Hepatocyte (in vitro differentiated cells): ENCODE results near the gene GPD2. TPM values are rescaled to one million over a fixed set of nuclear protein-coding genes. Genes with fewer than 3 reads are reported as not detected.

Experiments used
- DNase-seq: peaks from one replicate; pipeline ENCODE4 v3.0.0-alpha.2; 2016; ENCODE audit warnings: low spot score
- H2AFZ ChIP-seq: fragments of 200-600 bp; sonication (generic); 2 replicates; pipeline ENCODE4 v1.6.0; 2016; ENCODE audit warnings: antibody characterized with exemption, mild to moderate bottlenecking
- H3K27ac ChIP-seq: fragments of 200-600 bp; sonication (generic); 2 replicates; pipeline ENCODE4 v1.5.1; 2016; ENCODE audit warnings: mild to moderate bottlenecking
- H3K27me3 ChIP-seq: fragments of 200-600 bp; sonication (generic); 2 replicates; pipeline ENCODE4 v1.6.1; 2016
- H3K36me3 ChIP-seq: fragments of 200-600 bp; sonication (generic); replicated peaks from 2 replicates; pipeline ENCODE4 v1.5.1; 2016; ENCODE audit warnings: low read depth; ENCODE audit not compliant: insufficient read depth
- H3K4me1 ChIP-seq: fragments of 200-600 bp; sonication (generic); 2 replicates; pipeline ENCODE4 v1.5.1; 2016; ENCODE audit warnings: mild to moderate bottlenecking, moderate library complexity; ENCODE audit not compliant: insufficient read depth
- H3K4me2 ChIP-seq: fragments of 200-600 bp; sonication (generic); 2 replicates; pipeline ENCODE4 v1.6.0; 2016
- H3K4me3 ChIP-seq: fragments of 200-600 bp; sonication (generic); 2 replicates; pipeline ENCODE4 v1.5.1; 2016; ENCODE audit warnings: mild to moderate bottlenecking
- H3K79me2 ChIP-seq: fragments of 200-600 bp; sonication (generic); 2 replicates; pipeline ENCODE4 v1.6.0; 2017; ENCODE audit warnings: mild to moderate bottlenecking
- H3K9me2 ChIP-seq: fragments of 200-600 bp; sonication (generic); replicated peaks from 2 replicates; pipeline ENCODE4 v1.6.0; 2017; ENCODE audit warnings: mild to moderate bottlenecking; ENCODE audit not compliant: insufficient read depth
- H3K9me3 ChIP-seq: fragments of 200-600 bp; sonication (generic); 2 replicates; pipeline ENCODE4 v1.5.1; 2016; ENCODE audit warnings: low read depth, mild to moderate bottlenecking
- H4K20me1 ChIP-seq: fragments of 200-600 bp; sonication (generic); 2 replicates; pipeline ENCODE4 v1.6.0; 2016; ENCODE audit warnings: mild to moderate bottlenecking; ENCODE audit not compliant: insufficient read depth, poor library complexity, severe bottlenecking
- CTCF ChIP-seq: fragments of 200-600 bp; sonication (generic); IDR thresholded peaks from 2 replicates; pipeline ENCODE4 v1.5.1; 2016; ENCODE audit warnings: antibody characterized with exemption, mild to moderate bottlenecking; ENCODE audit not compliant: poor library complexity
- EZH2 ChIP-seq: fragments of 200-600 bp; sonication (generic); IDR thresholded peaks from 2 replicates; pipeline ENCODE4 v1.6.1; 2016; ENCODE audit warnings: antibody characterized with exemption, mild to moderate bottlenecking, borderline replicate concordance
- EZH2phosphoT487 ChIP-seq: fragments of 200-600 bp; sonication (generic); IDR thresholded peaks from one replicate; pipeline ENCODE4 v1.6.1; 2018; ENCODE audit warnings: antibody characterized with exemption, mild to moderate bottlenecking, low read depth, moderate library complexity; ENCODE audit not compliant: unreplicated experiment, severe bottlenecking
- WGBS: methylation state at CpG from one replicate; pipeline ENCODE4 v1.1.6; 2016; ENCODE audit warnings: low lambda C conversion rate; ENCODE audit errors: missing lambda C conversion rate; 5-methylcytosine and 5-hydroxymethylcytosine counted together
- polyA plus RNA-seq: library from polyadenylated mRNA; unstranded; fragments of >200 nt; fragmentation: Nextera tagmentation; extraction: Ambion mirVana; gene quantifications from 2 replicates; pipeline ENCODE4 v1.2.1, GENCODE V29; 2016
- total RNA-seq: library from RNA; depleted of rRNA; stranded (reverse); fragments of >200 nt; gene quantifications from 2 replicates; pipeline ENCODE4 v1.2.3, GENCODE V29; 2014

GPD2 gene
- total and polyA plus RNA-seq, 2 experiments from 2014 or later = 10.8 to 71.7 TPM

DNA sequence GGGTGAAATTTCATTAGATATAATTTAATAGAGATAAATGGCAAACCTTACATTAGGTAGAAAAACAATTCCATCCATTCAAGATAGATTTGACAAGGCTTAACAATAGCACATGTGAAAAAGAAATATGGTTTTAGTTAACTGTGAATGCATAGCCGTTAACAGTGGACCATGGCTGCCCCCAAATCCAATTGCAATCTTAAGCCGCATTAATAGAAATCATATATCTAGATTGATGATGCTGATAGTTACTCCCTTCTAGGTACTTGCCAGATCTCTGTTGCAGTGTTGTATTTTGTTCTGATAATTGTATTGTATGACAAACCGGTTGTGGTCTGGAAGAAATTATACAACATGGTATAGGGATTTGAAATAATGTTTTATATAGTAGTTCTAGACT lies 139.8 kb downstream of the GPD2 start:
- Histone ChIP-seq H3K4me1 (no peaks in the 10 kb centered on the region), H3K9me2 (no peaks in the 10 kb centered on the region), H2AFZ (no peak overlapping the region), H3K36me3 (no peaks in the 10 kb centered on the region), H3K27me3 (no peaks in the 10 kb centered on the region), H3K79me2 (no peaks in the 10 kb centered on the region), H3K4me2 (no peak overlapping the region), H3K27ac (no peak overlapping the region), H3K4me3 (no peak overlapping the region), H3K9me3 (no peaks in the 10 kb centered on the region), H4K20me1 (no peaks in the 10 kb centered on the region)
- TF ChIP-seq EZH2phosphoT487 = no peak
- DNase-seq = no peak
- WGBS = 64% methylated on average over 3 of the region's 3 CpGs

DNA sequence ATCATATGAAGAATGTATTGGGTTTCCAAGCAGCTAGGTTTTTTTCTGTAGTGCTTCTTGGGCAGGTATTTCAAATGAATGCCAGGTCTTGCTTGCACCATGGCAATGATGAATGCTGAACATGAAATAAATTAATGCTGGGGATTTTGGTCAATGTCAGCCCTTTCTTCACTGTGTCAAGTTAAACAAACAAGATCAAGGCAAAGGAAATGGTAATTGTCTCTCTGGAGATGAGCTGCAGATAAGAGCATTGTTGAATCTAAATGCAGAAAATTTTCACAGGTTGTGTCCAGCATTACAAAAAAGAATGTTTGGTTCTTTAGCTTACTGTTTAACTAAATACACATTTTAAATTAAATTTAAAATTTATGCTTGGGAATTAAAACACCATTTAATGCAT lies 144.3 kb downstream of the GPD2 start:
- Histone ChIP-seq H3K9me3 (no peaks in the 10 kb centered on the region), H3K4me2 (no peak overlapping the region), H2AFZ (no peak overlapping the region), H3K79me2 (no peaks in the 10 kb centered on the region), H3K27ac (no peak overlapping the region), H4K20me1 (no peaks in the 10 kb centered on the region), H3K36me3 (no peaks in the 10 kb centered on the region), H3K4me1 (no peaks in the 10 kb centered on the region), H3K4me3 (no peak overlapping the region), H3K9me2 (no peaks in the 10 kb centered on the region), H3K27me3 (no peaks in the 10 kb centered on the region)
- TF ChIP-seq EZH2 (no peak), CTCF (no peak), EZH2phosphoT487 (no peak)
- no peak for DNase-seq

DNA sequence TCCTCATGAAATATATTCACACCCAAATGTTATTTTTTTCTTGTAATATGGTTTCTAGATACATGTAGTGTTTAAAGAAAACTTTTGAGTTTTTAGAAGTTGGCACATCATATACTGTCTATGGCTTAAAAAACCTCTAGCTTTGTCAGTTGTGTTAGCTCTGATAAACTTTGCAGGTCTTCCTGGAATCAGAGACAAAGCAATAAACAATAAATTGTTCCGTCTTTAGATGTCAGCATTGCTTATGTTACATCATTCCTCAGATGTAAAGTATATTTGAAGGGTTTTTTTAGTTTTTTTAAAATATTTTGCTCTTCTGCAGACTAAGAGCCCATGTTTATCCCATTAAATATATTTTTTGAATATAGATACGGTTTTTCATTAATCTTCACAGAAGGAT lies 145.1 kb downstream of the GPD2 start:
- H3K4me3 ChIP-seq = no peak overlapping the region
- H3K36me3 ChIP-seq = no peaks in the 10 kb centered on the region
- H3K79me2 ChIP-seq = no peaks in the 10 kb centered on the region
- H3K4me2 ChIP-seq = no peak overlapping the region
- H3K9me2 ChIP-seq = no peaks in the 10 kb centered on the region
- no peak for DNase-seq
- 71% methylated on average over 2 of the region's 2 CpGs for WGBS
- no peaks in the 10 kb centered on the region for H3K4me1 ChIP-seq
- H3K9me3 ChIP-seq = no peaks in the 10 kb centered on the region
- no peaks in the 10 kb centered on the region for H4K20me1 ChIP-seq
- no peak overlapping the region for H2AFZ ChIP-seq
- no peak overlapping the region for H3K27ac ChIP-seq
- H3K27me3 ChIP-seq = no peaks in the 10 kb centered on the region
- TF ChIP-seq EZH2 (no peak), EZH2phosphoT487 (no peak), CTCF (no peak)

GRCh38 chr2:156585457-156585856 lies 149.3 kb downstream of the GPD2 start:
- Histone ChIP-seq H4K20me1 (no peaks in the 10 kb centered on the region), H3K27me3 (no peaks in the 10 kb centered on the region), H3K9me2 (no peaks in the 10 kb centered on the region), H3K4me3 (no peak overlapping the region), H3K4me1 (no peaks in the 10 kb centered on the region), H3K79me2 (no peaks in the 10 kb centered on the region), H2AFZ (no peak overlapping the region), H3K36me3 (no peaks in the 10 kb centered on the region), H3K9me3 (no peaks in the 10 kb centered on the region), H3K4me2 (no peak overlapping the region), H3K27ac (no peak overlapping the region)
- WGBS = 92% methylated on average over 1 of the region's 1 CpG
- TF ChIP-seq EZH2phosphoT487 (no peak), CTCF (no peak), EZH2 (no peak)
- DNase-seq = no peak
